A549 (cell line): Measurements from ENCODE around the gene LEKR1. TPM values are rescaled to one million over a fixed set of nuclear protein-coding genes. Genes with fewer than 3 reads are reported as not detected.
A peak's percentile ranks its signal among the peaks of the same experiment; 100 is the strongest.

Experiments used
- ATAC-seq, 2 experiments: fragments of 200-7000 bp in 1 of 2; fragments of >200 bp in 1 of 2; cut with Nextera tagmentation in 1 of 2; cut with Tn5 transposase in 1 of 2; 3 replicates each; pipeline versions ENCODE4 v1.8.0 to v1.9.1; 2018 to 2020; ENCODE audit warnings: mild to moderate bottlenecking in 1 of 2, moderate library complexity in 1 of 2
- CTCF ChIA-PET: fragments of 300-600 bp; sonication (Branson Sonifier 250); formaldehyde crosslinking; extraction: SDS; loops from one replicate; lab custom pipeline; 2021; ENCODE audit warnings: antibody characterized with exemption, inconsistent platforms; lab: Yijun Ruan, JAX
- POLR2A ChIA-PET: fragments of 350-600 bp; formaldehyde crosslinking; extraction: SDS; loops from one replicate; lab custom pipeline; 2021; ENCODE audit warnings: antibody characterized with exemption, inconsistent platforms; lab: Yijun Ruan, JAX
- DNase-seq, 2 experiments: peaks; one replicate each; pipeline versions ENCODE4 v3.0.0 to v3.0.0-alpha.2; 2011 to 2016; ENCODE audit warnings: low read depth in 1 of 2, low spot score in 1 of 2
- FAIRE-seq: peaks from 2 replicates; lab custom pipeline; 2011; peaks lifted over from hg19 to GRCh38; lab: Jason Lieb, UNC
- H3K27ac ChIP-seq, 2 experiments: fragments of >200 bp; sonication (Bioruptor Twin); formaldehyde crosslinking; 3 replicates each; pipeline ENCODE4 v1.5.1; 2016 to 2017
- H3K4me1 ChIP-seq: fragments of >200 bp; sonication (Bioruptor Twin); formaldehyde crosslinking; 3 replicates; pipeline ENCODE4 v1.6.1; 2016
- H3K4me2 ChIP-seq: fragments of >200 bp; sonication (Bioruptor Twin); formaldehyde crosslinking; 3 replicates; pipeline ENCODE4 v1.6.1; 2016
- H3K4me3 ChIP-seq: fragments of >200 bp; sonication (Bioruptor Twin); formaldehyde crosslinking; 3 replicates; pipeline ENCODE4 v1.5.1; 2016
- H3K9me3 ChIP-seq: fragments of >200 bp; sonication (Bioruptor Twin); formaldehyde crosslinking; 3 replicates; pipeline ENCODE4 v1.6.1; 2016
- CEBPB ChIP-seq, 2 experiments: fragments of >200 bp in 1 of 2; sonication (Bioruptor Twin) in 1 of 2; formaldehyde crosslinking in 1 of 2; IDR thresholded peaks; 2 replicates each; pipeline ENCODE4 v1.6.1; 2012 to 2016
- HOXB13 ChIP-seq: fragments of 250-450 bp; sonication (Bioruptor Pico); IDR thresholded peaks from 2 replicates; pipeline ENCODE4 v1.5.0; 2020; ENCODE audit warnings: low read depth, mild to moderate bottlenecking, moderate library complexity
- MAFK ChIP-seq: fragments of 450-650 bp; IDR thresholded peaks from 2 replicates; pipeline ENCODE4 v1.6.1; 2014; ENCODE audit not compliant: partially characterized antibody
- MAZ ChIP-seq: fragments of 150-350 bp; IDR thresholded peaks from 2 replicates; pipeline ENCODE4 v1.6.1; 2014; ENCODE audit warnings: antibody characterized with exemption, low read depth, low read length, borderline replicate concordance
- PHF8 ChIP-seq: fragments of 200-600 bp; sonication (generic); IDR thresholded peaks from 2 replicates; pipeline ENCODE4 v1.6.1; 2016; ENCODE audit warnings: low read depth, mild to moderate bottlenecking, antibody characterized with exemption, moderate library complexity, borderline replicate concordance
- POLR2A ChIP-seq: IDR thresholded peaks from 2 replicates; pipeline ENCODE4 v1.6.1; 2012; ENCODE audit warnings: mild to moderate bottlenecking, low read length
- RARB ChIP-seq: fragments of 250-450 bp; sonication (Bioruptor Pico); IDR thresholded peaks from 2 replicates; pipeline ENCODE4 v1.8.0; 2021; ENCODE audit warnings: mild to moderate bottlenecking, moderate library complexity
- SMC3 ChIP-seq: fragments of >200 bp; sonication (Bioruptor Twin); formaldehyde crosslinking; IDR thresholded peaks from 3 replicates; pipeline ENCODE4 v1.6.1; 2018; ENCODE audit warnings: inconsistent platforms
- ZC3H11A ChIP-seq: fragments of 450-650 bp; IDR thresholded peaks from 2 replicates; pipeline ENCODE4 v1.6.1; 2014; ENCODE audit warnings: antibody characterized with exemption, mild to moderate bottlenecking
- WGBS: methylation state at CpG from one replicate; pipeline ENCODE4 v1.1.6; 2017; ENCODE audit errors: missing lambda C conversion rate; 5-methylcytosine and 5-hydroxymethylcytosine counted together
- polyA plus RNA-seq, 4 experiments: library from polyadenylated mRNA; depleted of rRNA in 3 of 4; stranded (reverse); fragments of >200 nt; fragmentation: RNase III in 1 of 4; extraction: RNeasy Plus Mini Kit Qiagen cat#74134 plus additional on column Dnase treatment in 1 of 4; gene quantifications; 2 replicates in 3 of 4; 3 replicates in 1 of 4; pipeline ENCODE4 v1.2.3, GENCODE V29; 2011 to 2017
- TF ChIP-seq, protein P1 (sequence below): fragments of 450-650 bp; IDR thresholded peaks from 2 replicates; pipeline ENCODE4 v1.6.1; 2014; ENCODE audit warnings: antibody characterized with exemption
- TF ChIP-seq, protein P2 (sequence below): fragments of 200-600 bp; sonication (generic); IDR thresholded peaks from 2 replicates; pipeline ENCODE4 v1.6.1; 2016; ENCODE audit warnings: antibody characterized with exemption, mild to moderate bottlenecking, moderate library complexity
- TF ChIP-seq, protein P3 (sequence below): fragments of >200 bp; sonication (Bioruptor Twin); formaldehyde crosslinking; IDR thresholded peaks from 2 replicates; pipeline ENCODE4 v1.6.1; 2016

The LEKR1 gene
- polyA plus RNA-seq, 2 of the 4 experiments (the other 2 are of a cell fraction): 1.3 to 1.4 TPM

DNA sequence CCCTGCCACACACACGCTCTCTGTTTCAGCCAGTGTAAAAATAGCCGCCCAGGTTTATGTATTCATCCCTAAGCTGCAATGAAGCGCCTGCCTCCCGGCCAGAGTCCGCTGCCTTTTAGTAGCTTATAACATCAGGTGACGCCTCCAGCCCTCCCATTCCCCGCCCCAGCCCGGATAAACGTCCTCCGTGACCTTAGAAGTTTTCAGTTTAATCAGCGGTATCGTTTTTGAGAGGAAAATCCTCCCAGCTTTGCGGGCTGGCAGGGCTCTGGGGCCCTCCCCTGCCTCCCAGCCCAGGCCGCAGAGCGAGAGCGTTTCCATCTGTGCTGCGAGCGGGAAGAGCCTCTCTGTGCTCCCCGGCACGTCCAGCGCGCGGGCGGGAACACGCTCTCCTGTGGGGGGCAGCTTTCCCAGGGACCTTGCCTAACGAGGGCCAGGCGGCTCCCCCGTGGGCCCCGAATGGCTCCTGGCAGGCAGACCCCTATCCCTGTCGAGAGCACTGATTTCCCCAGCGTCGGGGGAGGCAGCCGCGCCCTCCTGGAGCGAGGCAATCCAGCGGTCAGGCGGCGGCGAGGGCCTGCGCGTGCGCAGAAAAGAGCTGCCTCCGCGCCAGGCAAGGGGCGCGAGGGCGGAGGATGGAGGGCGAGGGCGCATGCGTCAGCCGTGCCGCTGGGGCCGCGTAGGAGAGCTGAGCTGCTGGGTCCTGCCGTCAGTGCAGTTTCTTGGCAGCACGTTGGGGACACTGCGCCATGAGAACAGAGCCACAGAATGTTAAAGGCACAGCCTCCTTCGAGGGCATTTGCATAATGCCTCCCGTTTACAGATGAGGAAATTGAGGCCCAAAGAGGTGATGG is 262.7 kb downstream of the LEKR1 start (continued):
- TF ChIP-seq SMC3 (peak; percentile 4; the same call in 1 of the 3 replicates), RARB (CRISPR knock-in tag) (peak; percentile 64; the same call in 1 of the 2 replicates), MAFK (peak; percentile 22), MAZ (0 out of 2 replicates have a peak, but pooled peaks have one; percentile 25)
- TF ChIP-seq, protein P1, sequence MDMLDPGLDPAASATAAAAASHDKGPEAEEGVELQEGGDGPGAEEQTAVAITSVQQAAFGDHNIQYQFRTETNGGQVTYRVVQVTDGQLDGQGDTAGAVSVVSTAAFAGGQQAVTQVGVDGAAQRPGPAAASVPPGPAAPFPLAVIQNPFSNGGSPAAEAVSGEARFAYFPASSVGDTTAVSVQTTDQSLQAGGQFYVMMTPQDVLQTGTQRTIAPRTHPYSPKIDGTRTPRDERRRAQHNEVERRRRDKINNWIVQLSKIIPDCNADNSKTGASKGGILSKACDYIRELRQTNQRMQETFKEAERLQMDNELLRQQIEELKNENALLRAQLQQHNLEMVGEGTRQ: peak; percentile 43

DNA sequence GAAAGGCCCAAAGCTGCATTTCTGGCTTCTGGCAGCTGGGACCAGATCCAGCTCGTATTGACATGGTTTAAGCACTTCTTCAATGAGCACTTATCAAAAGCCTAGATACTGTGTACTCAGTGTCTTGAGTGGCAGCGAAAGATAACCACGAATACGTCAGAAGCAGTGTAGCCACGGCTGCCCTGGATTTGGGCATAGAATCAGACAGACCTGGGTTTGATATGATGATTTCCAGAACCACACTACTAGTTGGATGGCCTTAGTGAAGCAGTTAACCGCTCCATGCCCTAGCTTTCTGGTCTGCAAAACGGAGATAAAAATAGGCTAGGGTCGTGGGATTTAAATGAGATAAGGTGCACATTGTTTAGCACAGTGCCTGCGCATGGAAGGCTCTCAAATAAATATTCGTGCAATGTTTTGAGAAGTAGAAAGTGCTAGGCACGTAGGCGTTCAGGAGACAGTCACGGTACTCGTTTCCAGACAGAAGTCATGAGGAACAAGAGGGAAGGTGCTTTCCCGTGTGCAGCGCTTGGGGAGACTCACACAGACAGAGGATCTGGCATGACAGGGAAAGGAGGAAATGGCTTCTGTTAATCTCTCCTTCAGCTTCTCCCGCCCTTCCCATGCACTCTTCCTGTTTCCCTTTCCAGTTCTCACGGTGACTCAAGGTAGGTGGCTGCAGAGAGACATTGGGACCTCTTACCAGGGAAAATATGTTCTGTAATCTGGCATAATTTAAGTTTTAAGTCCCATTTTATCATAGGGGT is 263.5 kb downstream of the LEKR1 start:
- DNase-seq (peak in 1 of 2 experiments; percentile 14), FAIRE-seq (no peak), ATAC-seq (peak in 1 of 2 experiments; percentile 16; a peak in 2 of 6 replicates)
- Histone ChIP-seq H3K4me3 (0 out of 3 replicates have a peak overlapping the region, but pooled peaks have one; percentile 4), H3K4me2 (peak overlapping the region; percentile 78), H3K9me3 (no peaks in the 10 kb centered on the region), H3K4me1 (peaks cover 23% of the 10 kb centered on the region), H3K27ac (peak overlapping the region; percentile 93 to 98)
- POLR2A ChIA-PET: interaction anchor here (0.6 to 2.8 kb wide), 28 partner anchors 8 to 1471 kb away, joined by 3 to 69 read pairs (median 7); partner anchors contain the start of genes CCNL1, LEKR1, SSR3 and TIPARP
- TF ChIP-seq, protein P2, sequence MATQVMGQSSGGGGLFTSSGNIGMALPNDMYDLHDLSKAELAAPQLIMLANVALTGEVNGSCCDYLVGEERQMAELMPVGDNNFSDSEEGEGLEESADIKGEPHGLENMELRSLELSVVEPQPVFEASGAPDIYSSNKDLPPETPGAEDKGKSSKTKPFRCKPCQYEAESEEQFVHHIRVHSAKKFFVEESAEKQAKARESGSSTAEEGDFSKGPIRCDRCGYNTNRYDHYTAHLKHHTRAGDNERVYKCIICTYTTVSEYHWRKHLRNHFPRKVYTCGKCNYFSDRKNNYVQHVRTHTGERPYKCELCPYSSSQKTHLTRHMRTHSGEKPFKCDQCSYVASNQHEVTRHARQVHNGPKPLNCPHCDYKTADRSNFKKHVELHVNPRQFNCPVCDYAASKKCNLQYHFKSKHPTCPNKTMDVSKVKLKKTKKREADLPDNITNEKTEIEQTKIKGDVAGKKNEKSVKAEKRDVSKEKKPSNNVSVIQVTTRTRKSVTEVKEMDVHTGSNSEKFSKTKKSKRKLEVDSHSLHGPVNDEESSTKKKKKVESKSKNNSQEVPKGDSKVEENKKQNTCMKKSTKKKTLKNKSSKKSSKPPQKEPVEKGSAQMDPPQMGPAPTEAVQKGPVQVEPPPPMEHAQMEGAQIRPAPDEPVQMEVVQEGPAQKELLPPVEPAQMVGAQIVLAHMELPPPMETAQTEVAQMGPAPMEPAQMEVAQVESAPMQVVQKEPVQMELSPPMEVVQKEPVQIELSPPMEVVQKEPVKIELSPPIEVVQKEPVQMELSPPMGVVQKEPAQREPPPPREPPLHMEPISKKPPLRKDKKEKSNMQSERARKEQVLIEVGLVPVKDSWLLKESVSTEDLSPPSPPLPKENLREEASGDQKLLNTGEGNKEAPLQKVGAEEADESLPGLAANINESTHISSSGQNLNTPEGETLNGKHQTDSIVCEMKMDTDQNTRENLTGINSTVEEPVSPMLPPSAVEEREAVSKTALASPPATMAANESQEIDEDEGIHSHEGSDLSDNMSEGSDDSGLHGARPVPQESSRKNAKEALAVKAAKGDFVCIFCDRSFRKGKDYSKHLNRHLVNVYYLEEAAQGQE: no peak
- TF ChIP-seq POLR2A: no peak
- no peak for TF ChIP-seq HOXB13 (CRISPR knock-in tag)
- TF ChIP-seq PHF8: no peak
- no peak for TF ChIP-seq CEBPB (IDR thresholded peaks at IDR 0.05)
- CTCF ChIA-PET: interaction anchor here (0.7 to 9.1 kb wide), 16 partner anchors 8 to 937 kb away, joined by 3 to 96 read pairs (median 7); partner anchors contain the start of gene TIPARP
- WGBS: 81% methylated on average over 18 of the region's 18 CpGs

DNA sequence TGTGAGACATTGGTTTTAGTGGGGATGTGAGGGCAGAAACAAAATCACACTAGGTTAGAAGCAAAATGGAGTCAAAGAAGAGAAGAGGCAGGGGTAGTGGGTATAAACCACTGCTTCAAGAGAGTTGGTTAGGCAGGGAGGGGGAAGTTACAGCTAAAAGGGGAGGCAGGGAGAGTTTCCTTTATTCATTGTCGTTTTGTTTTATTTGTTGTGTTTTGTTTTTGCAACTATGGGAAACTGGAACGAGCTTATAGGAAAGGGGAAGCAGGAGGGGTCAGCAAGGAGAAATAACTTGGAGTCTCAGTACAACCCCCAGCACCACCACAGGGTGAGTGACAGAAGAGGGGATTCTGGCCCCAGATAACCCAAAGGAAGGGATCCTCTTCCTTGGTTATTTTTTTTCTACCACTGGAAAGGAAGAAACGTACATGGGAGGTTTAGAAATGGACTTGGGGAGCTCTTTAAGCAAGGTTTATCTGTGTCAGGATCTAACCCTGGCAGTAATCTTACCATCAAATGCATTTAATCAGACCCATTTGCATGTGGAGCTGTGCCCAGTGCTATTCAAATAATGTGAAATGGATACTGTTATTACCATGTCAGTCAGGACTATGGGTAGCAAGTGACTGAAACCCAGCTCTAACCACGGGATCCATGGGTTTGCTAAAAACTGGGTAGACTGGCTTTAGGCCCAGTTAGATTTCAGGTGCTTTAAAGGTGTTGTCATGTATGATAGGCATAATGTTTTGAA is 265.1 kb downstream of the LEKR1 start:
- ATAC-seq: no peak
- Histone ChIP-seq H3K4me2 (no peak overlapping the region), H3K9me3 (no peaks in the 10 kb centered on the region), H3K4me1 (peaks cover 23% of the 10 kb centered on the region)
- POLR2A ChIA-PET: no interaction called here
- TF ChIP-seq ZC3H11A (no peak), PHF8 (no peak)
- TF ChIP-seq, protein P3, sequence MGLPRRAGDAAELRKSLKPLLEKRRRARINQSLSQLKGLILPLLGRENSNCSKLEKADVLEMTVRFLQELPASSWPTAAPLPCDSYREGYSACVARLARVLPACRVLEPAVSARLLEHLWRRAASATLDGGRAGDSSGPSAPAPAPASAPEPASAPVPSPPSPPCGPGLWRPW: no peak
- TF ChIP-seq, all 56 proteins: peak for 0
- Histone ChIP-seq H3K4me3 (no peak overlapping the region), H3K27ac (no peak overlapping the region)
- DNase-seq (no peak), FAIRE-seq (no peak)
- WGBS: 68% methylated on average over 4 of the region's 4 CpGs
- CTCF ChIA-PET: interaction anchor here (0.8 to 5.9 kb wide), 6 partner anchors 9 to 556 kb away, joined by 3 to 30 read pairs (median 4); no protein-coding TSS in a partner anchor
